ENCODE measurements around the gene UBE2D2. TPM values are rescaled to one million over a fixed set of nuclear protein-coding genes. Genes with fewer than 3 reads are reported as not detected.
A peak's percentile ranks its signal among the peaks of the same experiment; 100 is the strongest.

Gene UBE2D2
- total and polyA plus RNA-seq, 11 donors, result 84.6 to 148 (median 128) TPM

GRCh38 chr5:139513852-139514485 lies 47.2 kb upstream of the UBE2D2 start:
- ATAC-seq (no peak), DNase-seq (no peak)
- H3K36me3 ChIP-seq, result no peaks in the 10 kb centered on the region
- peak in 1 of 12 donors; percentile 17 for TF ChIP-seq CTCF (IDR thresholded peaks at IDR 0.05)
- no peak for TF ChIP-seq POLR2A (IDR thresholded peaks at IDR 0.05)
- H3K4me1 ChIP-seq, result peaks cover 0 to 27% (median 10%) of the 10 kb centered on the region in 12 donors
- peak overlapping the region in 1 of 12 donors; percentile 3 for H3K27ac ChIP-seq
- H3K9me3 ChIP-seq, result no peaks in the 10 kb centered on the region
- H3K4me3 ChIP-seq, result no peak overlapping the region
- WGBS, 4 donors, result 71 to 82% (median 76%) methylated on average over 6 of the region's 6 CpGs
- H3K27me3 ChIP-seq, result no peaks in the 10 kb centered on the region
- intact Hi-C loops (cut with DNase I), result loop anchor here (1.0 to 5.0 kb wide), 6 partner anchors 31 to 93 kb away; partner anchors contain the start of genes DNAJC18 (in 1 of the 10) and STING1 (in 1 of the 10)

GRCh38 chr5:139514486-139514856 lies 46.7 kb upstream of the UBE2D2 start:
- Histone ChIP-seq H3K27ac (no peak overlapping the region), H3K9me3 (no peaks in the 10 kb centered on the region), H3K36me3 (no peaks in the 10 kb centered on the region), H3K27me3 (no peaks in the 10 kb centered on the region), H3K4me3 (no peak overlapping the region), H3K4me1 (peaks cover 0 to 27% (median 10%) of the 10 kb centered on the region in 12 donors)
- TF ChIP-seq POLR2A (IDR thresholded peaks at IDR 0.05), result no peak
- TF ChIP-seq CTCF (IDR thresholded peaks at IDR 0.05), result no peak
- ATAC-seq (no peak), DNase-seq (no peak)
- intact Hi-C loops (cut with DNase I), result loop anchor here in 2 of 10 donors (5.0 kb wide), 2 partner anchors 72 to 77 kb away; partner anchors contain the start of gene DNAJC18 (in 1 of the 2)
- 89 to 96% (median 92%) methylated on average over 2 of the region's 2 CpGs for WGBS, 4 donors

- TF ChIP-seq POLR2A (IDR thresholded peaks at IDR 0.05) (peak in 1 of 2 donors; percentile 61), CTCF (IDR thresholded peaks at IDR 0.05) (peak; percentile 97 to 100 (median 98))
- no peaks in the 10 kb centered on the region for H3K36me3 ChIP-seq
- ATAC-seq (peak; percentile 77 to 94 (median 94)), DNase-seq (peak; percentile 92 to 97 (median 93))
- H3K9me3 ChIP-seq, result no peaks in the 10 kb centered on the region
- H3K27ac ChIP-seq, result peak overlapping the region; percentile 76 to 92 (median 86)
- peaks cover 0 to 27% (median 10%) of the 10 kb centered on the region in 12 donors for H3K4me1 ChIP-seq
- no peaks in the 10 kb centered on the region for H3K27me3 ChIP-seq
- 3 to 9% (median 5%) methylated on average over 19 to 56 of the region's 56 CpGs for WGBS, 4 donors
- intact Hi-C loops (cut with DNase I), result loop anchor here in 4 of 10 donors (2.0 to 5.0 kb wide), 6 partner anchors 36 to 329 kb away; partner anchors contain the start of genes UBE2D2 (in 2 of the 4), DNAJC18 (in 1 of the 4) and STING1 (in 1 of the 4)
- peak overlapping the region; percentile 8 to 73 (median 56) for H3K4me3 ChIP-seq
Measured at GRCh38 chr5:139517683-139518564, 43.2 kb upstream of the UBE2D2 start.

All from heart left ventricle (tissue), 16 donors.